HepG2 (cell line): ENCODE results near the gene PSMD6. TPM values are rescaled to one million over a fixed set of nuclear protein-coding genes. Genes with fewer than 3 reads are reported as not detected.

ENCODE experiments used
- AFF4 ChIP-seq: sonication (generic); formaldehyde crosslinking; IDR thresholded peaks from 2 replicates; pipeline ENCODE4 v1.4.0; 2020; ENCODE audit warnings: missing genetic modification reagents
- CEBPG ChIP-seq: IDR thresholded peaks from 2 replicates; pipeline ENCODE4 v1.6.1; 2016
- DNMT1 ChIP-seq: sonication (generic); formaldehyde crosslinking; IDR thresholded peaks from 2 replicates; pipeline ENCODE4 v1.5.1; 2020; ENCODE audit warnings: mild to moderate bottlenecking, missing genetic modification reagents
- FOSL2 ChIP-seq: sonication (generic); formaldehyde crosslinking; IDR thresholded peaks from 2 replicates; pipeline ENCODE4 v1.4.0; 2020; ENCODE audit warnings: missing genetic modification reagents
- JARID2 ChIP-seq: sonication (generic); formaldehyde crosslinking; IDR thresholded peaks from 2 replicates; pipeline ENCODE4 v1.8.1; 2023; ENCODE audit warnings: missing genetic modification reagents, inconsistent platforms; ENCODE audit not compliant: insufficient replicate concordance
- KAT7 ChIP-seq: IDR thresholded peaks from 2 replicates; pipeline ENCODE4 v1.6.1; 2018; ENCODE audit warnings: borderline replicate concordance, missing compliant biosample characterization
- MIER2 ChIP-seq: IDR thresholded peaks from 2 replicates; pipeline ENCODE4 v1.6.1; 2016; ENCODE audit warnings: missing biosample characterization, missing genetic modification reagents
- NFE2 ChIP-seq: sonication (generic); formaldehyde crosslinking; IDR thresholded peaks from 2 replicates; pipeline ENCODE4 v1.4.0; 2020; ENCODE audit warnings: missing genetic modification reagents
- SP1 ChIP-seq, 2 experiments: fragments of 450-650 bp in 1 of 2; sonication (generic) in 1 of 2; formaldehyde crosslinking in 1 of 2; IDR thresholded peaks; 2 replicates each; pipeline versions ENCODE4 v1.4.0 to v1.6.1; 2016 to 2020; ENCODE audit warnings: missing genetic modification reagents in 1 of 2
- ZHX2 ChIP-seq, 2 experiments: sonication (generic) in 1 of 2; formaldehyde crosslinking in 1 of 2; IDR thresholded peaks; 2 replicates each; pipeline versions ENCODE4 v1.6.1 to v1.9.0; 2014 to 2022; ENCODE audit warnings: antibody characterized with exemption in 1 of 2, borderline replicate concordance in 1 of 2, inconsistent platforms in 1 of 2, low read depth in 1 of 2, missing genetic modification reagents in 1 of 2
- ZNF101 ChIP-seq: sonication (generic); formaldehyde crosslinking; IDR thresholded peaks from 2 replicates; pipeline ENCODE4 v1.4.0; 2020; ENCODE audit warnings: mild to moderate bottlenecking, low read depth, missing genetic modification reagents, borderline replicate concordance
- ZNF251 ChIP-seq: sonication (generic); formaldehyde crosslinking; IDR thresholded peaks from 2 replicates; pipeline ENCODE4 v1.9.0; 2021; ENCODE audit warnings: mild to moderate bottlenecking, missing genetic modification reagents
- ZNF431 ChIP-seq: sonication (generic); formaldehyde crosslinking; IDR thresholded peaks from 2 replicates; pipeline ENCODE4 v1.9.0; 2022; ENCODE audit warnings: missing genetic modification reagents, low read depth, mild to moderate bottlenecking, borderline replicate concordance
- ZNF44 ChIP-seq: sonication (generic); formaldehyde crosslinking; IDR thresholded peaks from 2 replicates; pipeline ENCODE4 v1.5.1; 2020; ENCODE audit warnings: mild to moderate bottlenecking, missing genetic modification reagents
- ZNF572 ChIP-seq: sonication (generic); formaldehyde crosslinking; IDR thresholded peaks from 2 replicates; pipeline ENCODE4 v1.5.1; 2020; ENCODE audit warnings: mild to moderate bottlenecking, missing genetic modification reagents
- ZNF784 ChIP-seq: sonication (generic); formaldehyde crosslinking; IDR thresholded peaks from 2 replicates; pipeline ENCODE4 v1.5.1; 2020; ENCODE audit warnings: missing genetic modification reagents, mild to moderate bottlenecking, borderline replicate concordance
- ZSCAN30 ChIP-seq: sonication (generic); formaldehyde crosslinking; IDR thresholded peaks from 2 replicates; pipeline ENCODE4 v1.5.0; 2020; ENCODE audit warnings: mild to moderate bottlenecking, missing genetic modification reagents
- ZSCAN9 ChIP-seq: IDR thresholded peaks from 2 replicates; pipeline ENCODE4 v1.6.1; 2016; ENCODE audit warnings: borderline replicate concordance
- polyA plus RNA-seq, 8 experiments: library from polyadenylated mRNA; depleted of rRNA in 3 of 8; stranded (reverse) in 7 of 8; unstranded in 1 of 8; fragments of >200 nt; fragmentation: Illumina TruSeq in 4 of 8; extraction: Trizol in 4 of 8; gene quantifications; 2 replicates each; pipeline versions ENCODE4 v1.2.1 to v1.2.3, GENCODE V29; 2011 to 2016; ENCODE audit warnings: low read depth in 4 of 8, missing spikeins in 1 of 8, mixed read lengths in 1 of 8; ENCODE audit not compliant: insufficient read depth in 1 of 8
- total RNA-seq, 5 experiments: library from RNA; depleted of rRNA; stranded (reverse); fragments of >200 nt; fragmentation: Illumina TruSeq; extraction: Trizol; gene quantifications; 2 replicates each; pipeline ENCODE4 v1.2.3, GENCODE V29; 2016; ENCODE audit warnings: low read depth in 1 of 5

PSMD6 gene
- total and polyA plus RNA-seq, 2 of the 13 experiments (the other 11 are each of a cell fraction or from before 2014, with no cell fraction given): 36.8 to 117 TPM

- no peak; the same call in 1 of the 2 replicates for TF ChIP-seq ZHX2 (IDR thresholded peaks at IDR 0.05; ENCODE audit: low read depth)
- no peak for TF ChIP-seq ZHX2 (CRISPR knock-in tag; IDR thresholded peaks at IDR 0.05; ENCODE audit: borderline replicate concordance)
- TF ChIP-seq ZNF784 (CRISPR knock-in tag): no peak
- TF ChIP-seq ZSCAN30 (CRISPR knock-in tag): no peak
- no peak for TF ChIP-seq NFE2 (CRISPR knock-in tag)
- TF ChIP-seq SP1 (IDR thresholded peaks at IDR 0.05): no peak
- no peak for TF ChIP-seq SP1 (CRISPR knock-in tag; IDR thresholded peaks at IDR 0.05)
- 0 out of 2 replicates have a peak, but pooled peaks have one; percentile 18 for TF ChIP-seq KAT7 (CRISPR knock-in tag)
- peak; percentile 77 for TF ChIP-seq CEBPG (CRISPR knock-in tag)
- TF ChIP-seq DNMT1: no peak
- TF ChIP-seq ZNF251: no peak
- TF ChIP-seq AFF4 (CRISPR knock-in tag): no peak
- TF ChIP-seq MIER2: no peak
- TF ChIP-seq ZNF101: no peak
- TF ChIP-seq JARID2 (CRISPR knock-in tag): no peak
- TF ChIP-seq FOSL2 (CRISPR knock-in tag): no peak; the same call in 1 of the 2 replicates
- TF ChIP-seq ZSCAN9 (CRISPR knock-in tag): 0 out of 2 replicates have a peak, but pooled peaks have one; percentile 14
- no peak for TF ChIP-seq ZNF572
- peak; percentile 33; the same call in 1 of the 2 replicates for TF ChIP-seq ZNF431 (CRISPR knock-in tag)
- TF ChIP-seq ZNF44: no peak
Measured at GRCh38 chr3:63967675-63968611, 55.4 kb downstream of the PSMD6 start (continued).
